B cell (primary cell): Measurements from ENCODE around the gene NIPAL4.

Experiments
- EZH2 ChIP-seq: IDR thresholded peaks from 2 replicates; pipeline ENCODE4 v1.6.1; 2012; ENCODE audit warnings: borderline replicate concordance, low read depth, mild to moderate bottlenecking, moderate library complexity, low read length; ENCODE audit not compliant: insufficient read depth, poor library complexity, severe bottlenecking
- TF ChIP-seq, protein P1 (sequence below): fragments of 200-600 bp; IDR thresholded peaks from one replicate; pipeline ENCODE4 v1.8.0; 2022; ENCODE audit warnings: antibody characterized with exemption, mild to moderate bottlenecking

DNA sequence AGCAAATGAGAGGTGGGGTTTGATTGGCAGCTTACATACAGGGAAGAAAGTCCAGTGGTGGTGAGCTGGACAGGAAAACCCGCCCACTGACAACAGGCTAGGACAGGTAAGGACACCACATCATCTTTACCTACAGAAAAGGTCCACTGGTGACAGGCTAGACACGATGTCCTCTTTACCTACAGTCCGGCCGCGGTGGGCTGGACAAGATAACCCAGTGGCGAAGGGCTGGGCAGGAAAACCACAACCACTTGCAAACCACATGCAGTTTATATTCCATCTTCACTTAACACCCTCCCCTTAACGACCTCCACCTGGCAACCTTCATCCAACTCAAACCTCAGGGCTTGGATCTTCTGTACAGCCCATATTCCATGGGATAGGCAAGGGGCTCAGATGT, 5.0 kb upstream of the NIPAL4 start:
- TF ChIP-seq, protein P1, sequence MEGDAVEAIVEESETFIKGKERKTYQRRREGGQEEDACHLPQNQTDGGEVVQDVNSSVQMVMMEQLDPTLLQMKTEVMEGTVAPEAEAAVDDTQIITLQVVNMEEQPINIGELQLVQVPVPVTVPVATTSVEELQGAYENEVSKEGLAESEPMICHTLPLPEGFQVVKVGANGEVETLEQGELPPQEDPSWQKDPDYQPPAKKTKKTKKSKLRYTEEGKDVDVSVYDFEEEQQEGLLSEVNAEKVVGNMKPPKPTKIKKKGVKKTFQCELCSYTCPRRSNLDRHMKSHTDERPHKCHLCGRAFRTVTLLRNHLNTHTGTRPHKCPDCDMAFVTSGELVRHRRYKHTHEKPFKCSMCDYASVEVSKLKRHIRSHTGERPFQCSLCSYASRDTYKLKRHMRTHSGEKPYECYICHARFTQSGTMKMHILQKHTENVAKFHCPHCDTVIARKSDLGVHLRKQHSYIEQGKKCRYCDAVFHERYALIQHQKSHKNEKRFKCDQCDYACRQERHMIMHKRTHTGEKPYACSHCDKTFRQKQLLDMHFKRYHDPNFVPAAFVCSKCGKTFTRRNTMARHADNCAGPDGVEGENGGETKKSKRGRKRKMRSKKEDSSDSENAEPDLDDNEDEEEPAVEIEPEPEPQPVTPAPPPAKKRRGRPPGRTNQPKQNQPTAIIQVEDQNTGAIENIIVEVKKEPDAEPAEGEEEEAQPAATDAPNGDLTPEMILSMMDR, result no peak
- TF ChIP-seq EZH2, result no peak
